IPS DF 4.7 (cell line): Measurements from ENCODE around the gene INPP4A.

Experiments
- DNase-seq: peaks from one replicate; pipeline ENCODE4 v3.0.0-alpha.2; 2013; ENCODE audit warnings: low spot score; ENCODE audit errors: extremely low read depth

Gene INPP4A

GRCh38 chr2:98460573-98461497, 16.2 kb downstream of the INPP4A start:
- no peak for DNase-seq

GRCh38 chr2:98461498-98462049, 16.9 kb downstream of the INPP4A start:
- DNase-seq = no peak

- DNase-seq = no peak
These were observed 18.4 kb downstream of the INPP4A start for GRCh38 chr2:98463081-98463481.

GRCh38 chr2:98463551-98463971, 18.9 kb downstream of the INPP4A start:
- DNase-seq = no peak

GRCh38 chr2:98463988-98464771, 19.5 kb downstream of the INPP4A start:
- DNase-seq = no peak

GRCh38 chr2:98464772-98465310, 20.2 kb downstream of the INPP4A start:
- DNase-seq = no peak

- no peak for DNase-seq
These were observed 21.0 kb downstream of the INPP4A start for GRCh38 chr2:98465456-98466226.

- DNase-seq = no peak
These were observed 22.5 kb downstream of the INPP4A start for GRCh38 chr2:98467082-98467536.

- no peak for DNase-seq
These were observed 23.0 kb downstream of the INPP4A start for GRCh38 chr2:98467652-98468051.

- DNase-seq = no peak
These were observed 24.1 kb downstream of the INPP4A start for GRCh38 chr2:98468621-98469236.

GRCh38 chr2:98469862-98470544, 25.3 kb downstream of the INPP4A start:
- DNase-seq = no peak

GRCh38 chr2:98470851-98471255, 26.2 kb downstream of the INPP4A start:
- no peak for DNase-seq

GRCh38 chr2:98471402-98472131, 26.9 kb downstream of the INPP4A start:
- DNase-seq = no peak

- no peak for DNase-seq
These were observed 27.5 kb downstream of the INPP4A start for GRCh38 chr2:98472132-98472650.

GRCh38 chr2:98472961-98473746, 28.5 kb downstream of the INPP4A start:
- no peak for DNase-seq

GRCh38 chr2:98473995-98474780, 29.5 kb downstream of the INPP4A start:
- no peak for DNase-seq

- no peak for DNase-seq
These were observed 30.4 kb downstream of the INPP4A start for GRCh38 chr2:98474979-98475632.
